Measurements from ENCODE around the gene TRAF5.

TRAF5 gene

GRCh38 chr1:211327346-211327921 is 801 bp downstream of the TRAF5 start:
- DNase-seq (ENCODE audit: insufficient read length, low spot score) (no peak), FAIRE-seq (peak; percentile 58)
- TF ChIP-seq TAF1 (IDR thresholded peaks at IDR 0.05; ENCODE audit: low read depth, low read length) (0 out of 2 replicates have a peak, but pooled peaks have one; percentile 27), SPI1 (IDR thresholded peaks at IDR 0.05; ENCODE audit: low read depth, low read length) (no peak), POU2F2 (IDR thresholded peaks at IDR 0.05; ENCODE audit: low read depth, low read length) (no peak), POLR2AphosphoS5 (IDR thresholded peaks at IDR 0.05; ENCODE audit: low read depth, low read length) (peak; percentile 18; the same call in 1 of the 2 replicates), PAX5 (IDR thresholded peaks at IDR 0.05; ENCODE audit: insufficient read depth, low read length, severe bottlenecking) (no peak), POLR2A (IDR thresholded peaks at IDR 0.05; ENCODE audit: low read depth, low read length) (no peak)

DNA sequence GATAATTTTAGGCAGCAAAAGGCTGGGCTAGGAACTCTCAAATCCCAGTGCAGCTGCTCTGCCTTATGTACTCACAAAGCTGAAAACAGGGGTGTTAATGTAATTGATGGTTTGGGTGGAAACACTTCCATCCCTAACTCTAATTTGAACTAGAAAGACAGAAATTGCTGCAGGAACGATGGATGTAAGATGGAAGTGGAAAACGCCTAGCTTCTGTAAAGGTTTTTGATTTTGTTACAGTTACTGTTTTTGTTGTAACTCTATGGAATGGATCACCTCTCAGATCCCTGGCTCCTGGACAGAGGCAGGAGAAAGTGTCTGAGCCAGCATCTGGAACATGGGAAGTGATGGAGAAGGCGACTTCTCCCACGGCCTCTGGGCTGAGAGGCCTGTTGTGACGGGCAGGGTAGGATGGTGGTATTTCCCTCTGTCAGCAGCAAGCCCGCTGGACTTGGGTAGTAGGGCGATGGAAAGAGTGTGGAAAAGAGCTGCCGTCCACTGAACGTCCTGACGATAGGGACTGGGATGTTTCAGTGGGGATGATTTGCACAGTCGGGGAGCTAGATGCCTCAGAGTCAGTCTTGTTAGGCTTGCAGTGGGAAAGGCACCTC is 1.6 kb downstream of the TRAF5 start:
- FAIRE-seq (peak; percentile 68), DNase-seq (ENCODE audit: insufficient read length, low spot score) (no peak)
- TF ChIP-seq POU2F2 (IDR thresholded peaks at IDR 0.05; ENCODE audit: low read depth, low read length) (no peak), TAF1 (IDR thresholded peaks at IDR 0.05; ENCODE audit: low read depth, low read length) (no peak), PAX5 (IDR thresholded peaks at IDR 0.05; ENCODE audit: insufficient read depth, low read length, severe bottlenecking) (no peak), SPI1 (IDR thresholded peaks at IDR 0.05; ENCODE audit: low read depth, low read length) (no peak), POLR2A (IDR thresholded peaks at IDR 0.05; ENCODE audit: low read depth, low read length) (no peak), POLR2AphosphoS5 (IDR thresholded peaks at IDR 0.05; ENCODE audit: low read depth, low read length) (no peak)

DNA sequence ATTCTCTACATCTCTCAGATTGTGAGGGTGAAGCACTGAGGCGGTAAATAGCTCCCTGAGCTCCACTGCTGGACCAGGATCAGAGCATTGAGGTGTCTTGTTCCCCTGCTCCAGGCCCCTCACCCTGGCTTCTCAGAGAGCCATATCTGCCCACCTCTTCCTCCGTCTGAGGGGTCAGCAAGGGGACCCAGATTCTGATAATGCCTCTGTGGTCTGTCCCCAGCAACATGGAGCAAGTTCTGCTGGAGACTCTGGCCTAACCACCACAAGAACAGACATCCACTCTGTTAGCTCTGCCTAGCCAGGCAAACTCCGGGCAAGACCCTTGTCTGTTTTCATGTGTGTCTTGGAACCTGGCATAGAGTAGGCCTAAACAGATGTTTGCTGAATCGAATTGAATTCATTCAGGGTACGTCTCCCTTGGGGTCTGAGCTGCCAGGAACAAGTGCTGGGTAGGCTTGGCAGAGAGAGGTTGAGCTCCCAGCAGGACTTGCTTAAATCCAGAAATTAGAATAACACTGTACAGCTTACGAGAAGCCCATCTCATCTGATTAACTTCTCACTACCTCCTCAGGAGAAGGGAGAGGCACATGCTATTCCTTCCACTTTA is 2.3 kb downstream of the TRAF5 start:
- TF ChIP-seq TAF1 (IDR thresholded peaks at IDR 0.05; ENCODE audit: low read depth, low read length) (no peak), PAX5 (IDR thresholded peaks at IDR 0.05; ENCODE audit: insufficient read depth, low read length, severe bottlenecking) (no peak), SPI1 (IDR thresholded peaks at IDR 0.05; ENCODE audit: low read depth, low read length) (no peak), POLR2A (IDR thresholded peaks at IDR 0.05; ENCODE audit: low read depth, low read length) (no peak), POU2F2 (IDR thresholded peaks at IDR 0.05; ENCODE audit: low read depth, low read length) (no peak), POLR2AphosphoS5 (IDR thresholded peaks at IDR 0.05; ENCODE audit: low read depth, low read length) (no peak)
- DNase-seq (ENCODE audit: insufficient read length, low spot score), result no peak
- FAIRE-seq, result peak; percentile 28

GRCh38 chr1:211329764-211330201 is 3.1 kb downstream of the TRAF5 start:
- DNase-seq (ENCODE audit: insufficient read length, low spot score) (no peak), FAIRE-seq (peak; percentile 88)
- TF ChIP-seq POU2F2 (IDR thresholded peaks at IDR 0.05; ENCODE audit: low read depth, low read length) (peak; percentile 95), SPI1 (IDR thresholded peaks at IDR 0.05; ENCODE audit: low read depth, low read length) (peak; percentile 40; the same call in 1 of the 2 replicates), POLR2A (IDR thresholded peaks at IDR 0.05; ENCODE audit: low read depth, low read length) (no peak)

GRCh38 chr1:211330282-211330936 is 3.8 kb downstream of the TRAF5 start:
- DNase-seq (ENCODE audit: insufficient read length, low spot score) (no peak), FAIRE-seq (no peak)
- TF ChIP-seq SPI1 (IDR thresholded peaks at IDR 0.05; ENCODE audit: low read depth, low read length) (no peak), POLR2AphosphoS5 (IDR thresholded peaks at IDR 0.05; ENCODE audit: low read depth, low read length) (no peak), TAF1 (IDR thresholded peaks at IDR 0.05; ENCODE audit: low read depth, low read length) (no peak), POLR2A (IDR thresholded peaks at IDR 0.05; ENCODE audit: low read depth, low read length) (no peak), PAX5 (IDR thresholded peaks at IDR 0.05; ENCODE audit: insufficient read depth, low read length, severe bottlenecking) (no peak), POU2F2 (IDR thresholded peaks at IDR 0.05; ENCODE audit: low read depth, low read length) (no peak)

- FAIRE-seq (no peak), DNase-seq (ENCODE audit: insufficient read length, low spot score) (no peak)
- TF ChIP-seq POLR2A (IDR thresholded peaks at IDR 0.05; ENCODE audit: low read depth, low read length) (no peak), POU2F2 (IDR thresholded peaks at IDR 0.05; ENCODE audit: low read depth, low read length) (no peak), TAF1 (IDR thresholded peaks at IDR 0.05; ENCODE audit: low read depth, low read length) (no peak), PAX5 (IDR thresholded peaks at IDR 0.05; ENCODE audit: insufficient read depth, low read length, severe bottlenecking) (no peak), SPI1 (IDR thresholded peaks at IDR 0.05; ENCODE audit: low read depth, low read length) (no peak), POLR2AphosphoS5 (IDR thresholded peaks at IDR 0.05; ENCODE audit: low read depth, low read length) (no peak)
These were observed 4.5 kb downstream of the TRAF5 start for GRCh38 chr1:211331011-211331709.

- FAIRE-seq, result no peak
- no peak for TF ChIP-seq POLR2A (IDR thresholded peaks at IDR 0.05; ENCODE audit: low read depth, low read length)
- DNase-seq (ENCODE audit: insufficient read length, low spot score), result no peak
These were observed 5.5 kb downstream of the TRAF5 start for GRCh38 chr1:211332036-211332616.

- FAIRE-seq (no peak), DNase-seq (ENCODE audit: insufficient read length, low spot score) (no peak)
- TF ChIP-seq SPI1 (IDR thresholded peaks at IDR 0.05; ENCODE audit: low read depth, low read length) (0 out of 2 replicates have a peak, but pooled peaks have one; percentile 8), POLR2A (IDR thresholded peaks at IDR 0.05; ENCODE audit: low read depth, low read length) (no peak)
These were observed 6.2 kb downstream of the TRAF5 start for GRCh38 chr1:211332830-211333229.

DNA sequence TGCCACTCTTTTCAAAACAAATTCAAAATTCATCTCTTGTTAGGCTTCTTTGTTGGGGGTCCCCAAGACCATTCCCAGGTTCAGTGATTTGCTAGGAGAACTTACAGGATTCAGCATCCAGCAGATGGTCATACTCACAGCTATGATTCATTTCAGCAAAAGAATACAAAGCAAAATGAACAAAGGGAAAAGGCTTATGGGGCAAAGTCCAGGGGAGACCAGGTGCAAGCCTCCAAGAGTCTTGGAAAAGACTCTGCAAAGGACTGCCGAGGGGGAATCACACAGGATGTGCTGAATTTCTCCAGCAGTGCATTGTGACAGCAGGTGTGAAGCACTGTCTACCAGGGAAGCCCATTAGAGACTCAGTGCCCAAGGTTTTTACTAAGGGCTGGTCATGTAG is 7.3 kb downstream of the TRAF5 start:
- no peak for DNase-seq (ENCODE audit: insufficient read length, low spot score)
- no peak for FAIRE-seq
- TF ChIP-seq POLR2A (IDR thresholded peaks at IDR 0.05; ENCODE audit: low read depth, low read length) (no peak), PAX5 (IDR thresholded peaks at IDR 0.05; ENCODE audit: insufficient read depth, low read length, severe bottlenecking) (no peak), SPI1 (IDR thresholded peaks at IDR 0.05; ENCODE audit: low read depth, low read length) (no peak), POLR2AphosphoS5 (IDR thresholded peaks at IDR 0.05; ENCODE audit: low read depth, low read length) (no peak)
